GM18867 (cell line): ENCODE measurements around the gene CHD3.
"Not testable (repeated sequence)": the region's sequence is repeated elsewhere in the genome, so short reads cannot be mapped to it uniquely, and the experiment has no call there.

Experiments used
- ATAC-seq: cut with Tn5 transposase; IDR thresholded peaks from one replicate; pipeline ENCODE4 v1.9.1; 2021; ENCODE audit warnings: mild to moderate bottlenecking, moderate library complexity; ENCODE audit not compliant: unreplicated experiment

CHD3 gene

DNA sequence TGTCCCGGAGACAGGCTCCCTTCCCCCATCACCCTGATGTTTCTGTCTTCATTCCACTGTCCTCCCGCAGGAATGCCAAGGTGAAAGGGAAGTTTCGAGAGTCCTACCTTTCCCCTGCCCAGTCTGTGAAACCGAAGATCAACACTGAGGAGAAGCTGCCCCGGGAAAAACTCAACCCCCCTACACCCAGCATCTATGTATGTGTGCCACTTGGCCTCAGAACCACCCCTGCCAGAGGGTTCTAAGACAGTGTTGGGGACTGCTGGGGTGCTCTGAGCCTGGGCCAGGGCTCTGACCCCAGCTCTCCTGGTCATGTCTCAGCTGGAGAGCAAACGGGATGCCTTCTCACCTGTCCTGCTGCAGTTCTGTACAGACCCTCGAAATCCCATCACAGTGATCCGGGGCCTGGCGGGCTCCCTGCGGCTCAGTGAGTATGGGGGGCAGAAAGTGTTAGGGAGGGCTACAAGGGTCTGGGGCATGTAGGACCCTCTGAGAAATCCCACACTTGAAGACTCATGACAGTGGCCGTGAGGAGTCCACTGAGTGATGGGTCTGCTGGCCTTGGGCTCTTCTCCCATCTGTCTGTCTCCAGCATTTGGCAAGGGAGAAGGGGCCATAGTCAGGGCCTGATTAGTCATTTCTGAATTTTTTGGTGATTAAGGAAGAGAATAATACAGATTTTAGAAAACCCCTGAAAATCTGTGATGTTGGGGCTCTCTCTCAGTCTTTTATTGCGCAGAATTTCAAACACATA is 38.7 kb upstream of the CHD3 start:
- no peak for ATAC-seq

DNA sequence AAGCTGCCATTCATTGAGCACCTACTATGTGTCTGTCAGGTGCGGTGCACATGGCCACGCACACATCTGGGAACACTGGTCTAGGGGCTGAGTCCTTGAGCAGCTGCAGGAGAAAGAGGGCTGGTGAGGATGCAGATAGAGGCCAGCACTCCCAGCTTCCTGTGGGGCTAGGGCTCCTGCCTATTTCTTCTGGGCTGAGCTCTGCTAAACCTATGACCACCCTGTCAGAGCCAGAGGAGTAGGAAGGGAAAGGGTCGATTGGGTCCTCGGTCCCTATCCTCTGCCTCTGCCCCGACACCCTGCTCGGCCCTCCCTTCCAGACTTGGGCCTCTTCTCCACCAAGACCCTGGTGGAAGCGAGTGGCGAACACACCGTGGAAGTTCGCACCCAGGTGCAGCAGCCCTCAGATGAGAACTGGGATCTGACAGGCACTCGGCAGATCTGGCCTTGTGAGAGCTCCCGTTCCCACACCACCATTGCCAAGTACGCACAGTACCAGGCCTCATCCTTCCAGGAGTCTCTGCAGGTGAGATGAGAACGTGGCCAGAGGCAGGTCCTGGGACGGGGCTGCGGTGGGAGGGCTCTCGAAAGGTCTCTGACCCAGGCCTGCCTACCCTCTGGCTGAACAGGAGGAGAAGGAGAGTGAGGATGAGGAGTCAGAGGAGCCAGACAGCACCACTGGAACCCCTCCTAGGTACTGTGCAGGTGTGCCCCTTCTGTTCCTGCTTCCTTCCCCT is 37.7 kb upstream of the CHD3 start:
- peak; percentile 1 for ATAC-seq

DNA sequence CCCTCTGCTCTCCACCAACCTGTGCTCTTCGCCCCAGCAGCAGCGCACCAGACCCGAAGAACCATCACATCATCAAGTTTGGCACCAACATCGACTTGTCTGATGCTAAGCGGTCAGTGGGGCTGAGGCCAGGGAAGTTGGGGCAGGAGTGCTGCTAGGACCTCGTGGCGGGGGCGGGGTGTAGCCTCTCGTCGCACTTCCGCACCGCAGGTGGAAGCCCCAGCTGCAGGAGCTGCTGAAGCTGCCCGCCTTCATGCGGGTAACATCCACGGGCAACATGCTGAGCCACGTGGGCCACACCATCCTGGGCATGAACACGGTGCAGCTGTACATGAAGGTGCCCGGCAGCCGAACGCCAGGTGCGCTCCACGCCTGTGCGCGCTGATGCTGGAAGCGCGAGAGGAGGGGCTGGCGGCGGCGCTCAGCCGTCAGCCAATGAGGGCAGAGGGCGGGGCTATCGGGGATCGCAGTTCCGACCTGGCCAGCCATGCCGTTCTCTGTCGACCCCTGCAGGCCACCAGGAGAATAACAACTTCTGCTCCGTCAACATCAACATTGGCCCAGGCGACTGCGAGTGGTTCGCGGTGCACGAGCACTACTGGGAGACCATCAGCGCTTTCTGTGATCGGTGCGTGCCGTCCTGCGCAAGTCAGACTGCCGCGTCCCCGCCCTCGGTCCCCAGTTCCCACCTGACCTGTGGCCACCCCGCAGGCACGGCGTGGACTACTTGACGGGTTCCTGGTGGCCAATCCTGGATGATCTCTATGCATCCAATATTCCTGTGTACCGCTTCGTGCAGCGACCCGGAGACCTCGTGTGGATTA is 36.9 kb upstream of the CHD3 start:
- ATAC-seq: peak; percentile 63

DNA sequence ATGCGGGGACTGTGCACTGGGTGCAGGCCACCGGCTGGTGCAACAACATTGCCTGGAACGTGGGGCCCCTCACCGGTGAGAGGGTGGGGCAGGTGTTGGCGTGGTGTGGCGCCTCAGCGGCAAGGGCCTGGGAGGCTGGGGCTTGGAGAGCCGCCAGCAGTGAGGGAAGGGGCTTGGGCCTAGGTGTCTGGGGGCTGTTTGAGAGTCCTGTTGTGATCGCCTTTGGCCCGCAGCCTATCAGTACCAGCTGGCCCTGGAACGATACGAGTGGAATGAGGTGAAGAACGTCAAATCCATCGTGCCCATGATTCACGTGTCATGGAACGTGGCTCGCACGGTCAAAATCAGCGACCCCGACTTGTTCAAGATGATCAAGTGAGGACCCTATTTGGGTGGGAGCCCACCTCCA is 36.3 kb upstream of the CHD3 start:
- ATAC-seq: no peak

DNA sequence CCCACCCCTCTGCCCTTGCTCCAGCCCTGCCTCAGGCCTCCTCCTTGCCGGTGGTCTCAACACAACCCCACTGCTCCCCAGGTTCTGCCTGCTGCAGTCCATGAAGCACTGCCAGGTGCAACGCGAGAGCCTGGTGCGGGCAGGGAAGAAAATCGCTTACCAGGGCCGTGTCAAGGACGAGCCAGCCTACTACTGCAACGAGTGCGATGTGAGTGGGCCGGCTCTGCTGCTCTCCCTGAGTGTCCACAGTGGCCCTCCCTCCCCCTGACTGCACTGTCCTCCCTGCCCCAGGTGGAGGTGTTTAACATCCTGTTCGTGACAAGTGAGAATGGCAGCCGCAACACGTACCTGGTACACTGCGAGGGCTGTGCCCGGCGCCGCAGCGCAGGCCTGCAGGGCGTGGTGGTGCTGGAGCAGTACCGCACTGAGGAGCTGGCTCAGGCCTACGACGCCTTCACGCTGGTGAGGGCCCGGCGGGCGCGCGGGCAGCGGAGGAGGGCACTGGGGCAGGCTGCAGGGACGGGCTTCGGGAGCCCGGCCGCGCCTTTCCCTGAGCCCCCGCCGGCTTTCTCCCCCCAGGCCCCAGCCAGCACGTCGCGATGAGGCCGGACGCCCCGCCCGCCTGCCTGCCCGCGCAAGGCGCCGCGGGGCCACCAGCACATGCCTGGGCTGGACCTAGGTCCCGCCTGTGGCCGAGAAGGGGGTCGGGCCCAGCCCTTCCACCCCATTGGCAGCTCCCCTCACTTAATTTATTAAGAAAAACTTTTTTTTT is 35.5 kb upstream of the CHD3 start:
- ATAC-seq: no peak

DNA sequence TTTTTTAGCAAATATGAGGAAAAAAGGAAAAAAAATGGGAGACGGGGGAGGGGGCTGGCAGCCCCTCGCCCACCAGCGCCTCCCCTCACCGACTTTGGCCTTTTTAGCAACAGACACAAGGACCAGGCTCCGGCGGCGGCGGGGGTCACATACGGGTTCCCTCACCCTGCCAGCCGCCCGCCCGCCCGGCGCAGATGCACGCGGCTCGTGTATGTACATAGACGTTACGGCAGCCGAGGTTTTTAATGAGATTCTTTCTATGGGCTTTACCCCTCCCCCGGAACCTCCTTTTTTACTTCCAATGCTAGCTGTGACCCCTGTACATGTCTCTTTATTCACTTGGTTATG is 34.9 kb upstream of the CHD3 start:
- ATAC-seq: no peak

DNA sequence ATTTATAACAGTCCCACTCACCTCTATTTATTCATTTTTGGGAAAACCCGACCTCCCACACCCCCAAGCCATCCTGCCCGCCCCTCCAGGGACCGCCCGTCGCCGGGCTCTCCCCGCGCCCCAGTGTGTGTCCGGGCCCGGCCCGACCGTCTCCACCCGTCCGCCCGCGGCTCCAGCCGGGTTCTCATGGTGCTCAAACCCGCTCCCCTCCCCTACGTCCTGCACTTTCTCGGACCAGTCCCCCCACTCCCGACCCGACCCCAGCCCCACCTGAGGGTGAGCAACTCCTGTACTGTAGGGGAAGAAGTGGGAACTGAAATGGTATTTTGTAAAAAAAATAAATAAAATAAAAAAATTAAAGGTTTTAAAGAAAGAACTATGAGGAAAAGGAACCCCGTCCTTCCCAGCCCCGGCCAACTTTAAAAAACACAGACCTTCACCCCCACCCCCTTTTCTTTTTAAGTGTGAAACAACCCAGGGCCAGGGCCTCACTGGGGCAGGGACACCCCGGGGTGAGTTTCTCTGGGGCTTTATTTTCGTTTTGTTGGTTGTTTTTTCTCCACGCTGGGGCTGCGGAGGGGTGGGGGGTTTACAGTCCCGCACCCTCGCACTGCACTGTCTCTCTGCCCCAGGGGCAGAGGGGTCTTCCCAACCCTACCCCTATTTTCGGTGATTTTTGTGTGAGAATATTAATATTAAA is 34.4 kb upstream of the CHD3 start:
- ATAC-seq: no peak

DNA sequence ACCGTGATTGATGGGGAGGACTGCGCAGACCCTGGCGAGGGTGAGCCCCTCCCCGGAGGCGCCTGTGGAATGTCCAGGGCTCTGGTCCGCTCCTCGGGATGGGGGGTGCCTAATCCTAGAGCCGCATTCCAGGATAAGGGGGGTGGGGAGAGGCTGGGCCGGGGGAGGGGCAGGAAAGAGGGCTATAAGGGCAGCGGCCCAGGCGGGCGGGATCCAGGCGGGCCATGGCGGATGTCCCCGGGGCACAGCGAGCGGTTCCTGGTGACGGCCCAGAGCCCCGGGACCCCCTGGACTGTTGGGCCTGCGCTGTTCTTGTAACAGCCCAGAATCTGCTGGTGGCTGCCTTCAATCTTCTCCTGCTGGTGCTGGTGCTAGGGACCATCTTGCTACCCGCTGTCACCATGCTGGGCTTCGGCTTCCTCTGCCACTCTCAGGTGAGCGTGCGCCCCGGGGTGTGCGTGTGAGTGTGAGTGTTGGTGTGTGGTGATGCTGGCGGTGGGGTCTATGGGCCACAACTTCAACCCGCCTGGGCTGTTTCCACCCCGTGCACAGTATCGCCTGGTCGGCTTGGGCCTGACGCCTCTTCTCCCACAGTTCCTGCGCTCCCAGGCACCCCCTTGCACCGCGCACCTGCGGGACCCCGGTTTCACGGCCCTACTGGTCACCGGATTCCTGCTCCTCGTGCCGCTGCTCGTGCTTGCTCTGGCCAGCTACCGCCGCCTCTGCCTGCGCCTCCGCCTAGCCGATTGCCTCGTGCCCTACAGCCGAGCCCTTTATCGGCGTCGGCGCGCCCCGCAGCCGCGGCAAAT is 33.5 kb upstream of the CHD3 start, which contains the start of gene TMEM88:
Gene TMEM88, plus strand, starts transcription at position 216 of the 809 bp plus-strand sequence. Its CDS starts 9 bp downstream, at position 225.
- ATAC-seq: no peak

DNA sequence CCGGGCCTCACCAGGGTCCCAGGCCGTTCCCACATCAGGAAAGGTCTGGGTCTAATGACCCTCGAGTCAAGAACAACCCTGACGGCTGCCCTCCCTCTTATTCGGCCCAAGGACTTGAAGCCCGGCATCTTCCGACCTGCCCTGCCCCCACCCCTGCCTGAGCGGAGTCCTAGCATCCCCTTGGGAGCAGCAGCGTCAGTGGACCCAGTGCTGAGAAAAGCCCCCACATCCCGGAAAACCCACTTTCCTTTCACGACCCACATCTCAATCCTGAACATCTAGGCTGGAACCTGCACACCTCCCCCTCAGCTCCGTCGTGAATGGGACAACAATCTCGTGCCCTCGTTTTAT is 33.0 kb upstream of the CHD3 start:
- no peak for ATAC-seq

DNA sequence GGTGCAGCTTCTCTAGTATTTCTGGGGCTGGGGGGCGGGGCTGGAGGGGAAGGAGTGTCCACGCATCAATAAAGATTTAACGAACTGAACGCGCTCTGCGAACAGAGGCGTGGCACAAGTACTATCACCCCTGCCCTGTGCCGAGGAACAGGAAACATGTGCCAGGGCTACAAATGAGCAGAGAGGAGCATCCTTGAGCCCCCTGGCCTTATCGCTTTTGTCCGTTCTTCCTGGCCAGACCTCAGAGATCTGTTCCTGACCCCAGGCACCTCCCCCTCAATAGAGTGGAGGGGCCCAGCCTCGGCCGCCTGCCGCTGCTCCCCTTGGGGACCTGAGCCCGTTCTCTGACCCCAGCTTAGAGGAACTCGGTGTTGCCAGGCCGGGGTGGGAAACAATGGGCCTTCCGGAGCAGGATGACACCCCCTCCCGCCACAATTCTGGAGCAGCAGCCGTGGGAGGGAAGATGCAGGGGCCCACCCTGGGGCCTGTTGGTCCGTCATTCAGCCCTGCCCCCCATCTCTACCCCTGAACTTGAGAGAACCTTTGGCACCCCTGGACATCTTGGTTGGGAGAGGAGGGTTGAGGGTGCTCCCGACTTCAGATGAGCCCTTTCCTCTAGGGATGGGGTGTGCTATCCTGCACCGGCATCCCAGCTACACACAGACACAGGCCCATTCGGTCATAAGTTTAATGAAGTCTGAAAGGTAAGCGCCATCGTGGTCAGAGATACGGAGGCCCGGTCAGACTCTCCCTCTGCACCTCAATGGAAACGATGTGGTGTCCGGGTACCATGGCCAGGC is 32.4 kb upstream of the CHD3 start:
- no peak for ATAC-seq

DNA sequence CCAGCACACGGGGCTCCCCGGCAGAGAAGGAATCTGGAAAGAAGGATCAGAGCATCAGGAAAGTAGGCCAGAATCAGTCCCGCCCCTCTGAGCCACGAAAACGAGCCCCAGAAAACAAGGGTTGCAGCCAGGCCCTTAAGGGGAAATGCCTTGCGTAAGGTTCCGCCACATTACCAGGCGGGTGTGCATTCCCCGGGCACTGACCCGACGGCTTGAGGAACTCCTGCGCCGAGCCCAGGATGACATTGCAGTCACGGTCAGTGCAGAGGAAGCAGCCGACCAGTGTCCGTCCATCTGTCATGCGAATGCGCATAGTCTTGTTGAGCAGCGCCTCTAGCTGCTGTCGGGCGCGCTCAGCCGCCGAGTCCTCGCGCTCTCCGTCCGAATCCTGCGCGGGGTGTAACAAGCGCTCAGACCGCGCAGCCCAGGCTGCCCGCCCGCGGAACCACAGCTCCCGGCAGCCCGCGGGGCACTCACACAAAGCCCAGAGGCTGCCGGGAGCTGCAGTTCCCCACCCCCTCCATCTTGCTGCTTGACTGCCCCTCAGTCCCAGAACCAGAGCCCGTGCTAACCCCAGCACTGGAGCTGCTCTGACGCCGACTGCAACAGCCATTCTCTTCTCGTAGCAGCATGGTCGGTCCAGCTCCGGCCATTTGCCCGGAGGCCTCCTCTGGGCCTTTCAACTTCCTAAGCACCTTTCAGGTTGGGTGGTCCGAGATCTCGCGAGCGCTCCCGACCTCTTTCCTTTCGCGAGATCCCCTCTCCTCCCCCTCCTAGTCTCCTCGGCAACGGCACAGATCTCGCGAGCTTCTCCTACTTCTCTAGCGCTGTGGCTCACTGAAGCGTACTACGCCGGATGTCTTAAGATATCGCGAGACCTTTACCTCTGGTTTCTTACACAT is 31.5 kb upstream of the CHD3 start, which contains the start of gene NAA38:
Gene NAA38, minus strand, starts transcription at position 749 of the 902 bp plus-strand sequence. Its CDS starts 96 bp downstream, at position 653.
- ATAC-seq: peak; percentile 68

DNA sequence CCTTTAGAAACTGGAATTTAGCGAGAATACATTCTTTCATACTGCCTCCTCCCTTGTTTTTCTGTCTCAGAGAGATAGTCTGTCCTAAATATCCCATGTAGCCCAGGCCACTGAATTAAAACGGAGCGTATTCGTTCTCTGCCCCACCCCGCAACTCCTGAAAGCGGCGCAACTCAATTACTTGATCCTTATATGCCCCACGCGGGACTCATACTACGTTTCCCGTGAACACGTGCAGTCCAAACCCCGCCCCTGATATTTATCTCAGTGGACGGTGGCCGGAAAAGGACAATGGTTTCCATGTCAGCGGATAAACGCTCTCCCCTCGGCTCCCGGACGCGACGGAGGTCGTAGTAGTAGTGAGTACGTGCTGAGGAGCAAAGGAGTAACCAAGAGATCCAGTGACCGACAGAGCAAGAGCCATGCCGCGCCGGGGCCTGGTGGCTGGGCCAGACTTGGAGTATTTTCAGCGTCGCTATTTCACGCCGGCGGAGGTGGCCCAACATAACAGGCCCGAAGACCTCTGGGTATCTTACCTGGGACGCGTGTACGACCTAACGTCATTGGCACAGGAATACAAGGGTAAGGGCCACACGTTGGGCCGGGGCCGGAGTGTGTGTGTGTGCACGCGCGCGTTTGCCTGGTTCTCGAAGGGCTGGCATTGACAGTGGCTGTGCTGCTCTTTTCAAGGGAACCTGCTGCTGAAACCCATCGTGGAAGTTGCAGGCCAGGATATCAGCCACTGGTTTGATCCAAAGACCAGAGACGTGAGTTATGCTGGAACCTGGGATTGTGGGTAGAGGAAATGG is 30.7 kb upstream of the CHD3 start, which contains the start of gene CYB5D1:
Gene CYB5D1, plus strand, starts transcription at position 291 of the 809 bp plus-strand sequence. Its CDS starts 132 bp downstream, at position 423.
- peak; percentile 36 for ATAC-seq

DNA sequence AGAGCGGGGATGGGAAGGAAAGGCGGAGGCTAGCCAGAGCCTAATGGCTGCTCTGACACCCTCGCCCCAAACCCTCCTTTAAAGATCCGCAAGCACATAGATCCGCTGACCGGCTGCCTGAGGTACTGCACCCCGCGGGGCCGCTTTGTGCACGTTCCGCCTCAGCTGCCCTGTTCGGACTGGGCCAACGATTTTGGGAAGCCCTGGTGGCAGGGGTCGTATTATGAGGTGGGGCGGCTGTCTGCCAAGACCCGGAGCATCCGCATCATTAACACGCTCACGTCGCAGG is 30.1 kb upstream of the CHD3 start:
- no peak for ATAC-seq

DNA sequence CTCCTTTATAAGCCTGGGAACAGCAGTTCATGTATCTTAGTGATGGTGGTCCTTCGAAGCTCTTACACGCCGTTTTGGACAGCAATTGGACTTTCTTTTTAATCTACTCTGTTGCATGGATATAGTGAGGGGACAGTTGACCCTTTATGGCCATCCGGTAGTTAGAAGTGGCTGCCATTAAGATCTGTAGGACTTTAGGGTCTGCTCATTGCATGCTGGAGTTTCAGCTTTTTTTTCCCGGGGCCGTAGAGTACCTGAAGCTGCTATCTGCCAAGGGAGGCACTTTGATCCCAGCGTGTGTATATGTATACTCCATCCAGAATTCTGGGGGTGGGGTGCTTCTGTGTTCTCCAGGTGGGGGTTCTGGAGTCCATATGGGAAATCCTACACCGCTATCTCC is 29.6 kb upstream of the CHD3 start:
- no peak for ATAC-seq

DNA sequence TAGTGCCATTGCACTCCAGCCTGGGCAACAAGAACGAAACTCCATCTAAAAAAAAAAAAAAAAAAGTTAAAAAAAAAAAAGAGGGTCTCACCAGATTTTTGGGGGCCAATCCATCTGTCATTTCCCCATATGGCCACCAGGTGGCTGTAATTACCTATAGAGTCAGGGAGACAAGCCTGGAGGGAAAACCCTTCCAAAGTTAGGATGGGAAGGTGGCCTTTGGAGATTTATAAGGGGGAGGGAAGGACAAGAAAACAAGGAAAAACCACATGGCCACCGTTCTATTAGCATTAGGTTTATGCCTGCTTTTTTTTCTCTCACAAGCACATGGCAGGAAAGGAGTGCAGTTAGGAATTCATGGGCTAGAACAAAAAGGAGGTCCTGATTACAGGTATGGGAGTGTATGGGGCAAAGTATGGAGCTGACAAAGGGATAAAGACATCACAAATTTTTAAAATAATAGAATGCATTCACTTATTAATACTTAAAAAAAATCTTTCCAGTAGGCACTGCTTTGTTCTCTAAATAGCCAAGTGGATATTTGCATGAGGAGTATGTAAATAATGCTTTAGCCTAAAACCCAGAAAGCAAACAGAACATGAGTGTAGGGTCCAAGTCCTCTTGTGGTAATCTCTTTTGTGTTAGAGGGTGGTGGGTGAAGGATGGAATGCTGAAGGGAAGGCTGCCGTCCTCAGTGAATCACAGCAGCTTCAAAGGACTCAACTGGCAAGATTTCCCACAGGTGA is 25.7 kb upstream of the CHD3 start:
- ATAC-seq: no peak

DNA sequence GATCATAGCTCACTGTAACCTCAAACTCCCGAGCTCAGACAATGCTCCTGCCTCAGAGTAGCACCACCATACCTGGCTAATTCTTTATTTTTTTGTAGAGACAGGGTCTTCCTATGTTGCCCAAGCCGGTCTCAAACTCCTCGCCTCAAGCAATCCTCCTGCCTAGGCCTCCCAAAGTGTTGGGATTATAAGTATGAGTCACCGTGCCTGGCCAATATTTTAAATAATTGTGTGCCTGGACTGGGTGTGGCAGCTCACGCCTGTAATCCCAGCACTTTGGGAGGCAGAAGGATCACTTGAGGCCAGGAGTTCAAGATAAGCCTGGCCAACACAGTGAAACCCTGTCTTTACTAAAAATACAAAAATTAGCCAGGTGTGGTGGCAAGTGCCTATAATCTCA is 24.2 kb upstream of the CHD3 start:
- ATAC-seq: not testable (repeated sequence)
